Endothelial cell of umbilical vein (primary cell): ENCODE measurements around the gene GFOD1. TPM values are rescaled to one million over a fixed set of nuclear protein-coding genes. Genes with fewer than 3 reads are reported as not detected.

Experiments used
- BruUV-seq: library from RNA; stranded (reverse); fragments of 400-500 nt; replicated peaks from 2 replicates; lab custom pipeline; 2021; lab: Mats Ljungman, UMichigan
- CTCF ChIA-PET: fragments of 300-600, 350-600 bp; sonication (Branson Sonifier 250); formaldehyde crosslinking; loops from one replicate; lab custom pipeline; 2021; ENCODE audit warnings: antibody characterized with exemption, inconsistent platforms; lab: Charles Lee
- POLR2A ChIA-PET: fragments of 300-600, 350-600 bp; sonication (Branson Sonifier 250); formaldehyde crosslinking; loops from one replicate; lab custom pipeline; 2021; ENCODE audit warnings: antibody characterized with exemption, inconsistent platforms; lab: Charles Lee
- DNase-seq: peaks from one replicate; pipeline ENCODE4 v3.0.0-alpha.2; 2011; ENCODE audit warnings: low read depth, low spot score
- FAIRE-seq: peaks from 2 replicates; lab custom pipeline; 2011; peaks lifted over from hg19 to GRCh38; lab: Jason Lieb, UNC
- H2AFZ ChIP-seq: 2 replicates; pipeline ENCODE4 v1.6.0; 2012; ENCODE audit warnings: low read depth, low read length, control low read depth, inconsistent platforms
- H3K27ac ChIP-seq: 2 replicates; pipeline ENCODE4 v1.5.1; 2011; ENCODE audit warnings: low read depth, mild to moderate bottlenecking, control low read depth, low read length, moderate library complexity; ENCODE audit not compliant: insufficient read depth
- H3K27me3 ChIP-seq, 2 experiments: 2 replicates each; pipeline versions ENCODE4 v1.6.0 to v1.6.1; 2011; ENCODE audit warnings: low read length in 2 of 2, mixed read lengths in 1 of 2; ENCODE audit not compliant: control insufficient read depth in 2 of 2, insufficient read depth in 2 of 2
- H3K36me3 ChIP-seq, 2 experiments: 2 replicates in 1 of 2; 3 replicates in 1 of 2; pipeline ENCODE4 v1.5.1; 2011; ENCODE audit warnings: low read length in 2 of 2, mild to moderate bottlenecking in 1 of 2, moderate library complexity in 1 of 2; ENCODE audit not compliant: control insufficient read depth in 2 of 2, insufficient read depth in 2 of 2; ENCODE audit errors: extremely low read depth in 1 of 2
- H3K4me1 ChIP-seq: 3 replicates; pipeline ENCODE4 v1.5.1; 2011; ENCODE audit warnings: mild to moderate bottlenecking, low read length; ENCODE audit not compliant: control insufficient read depth, insufficient read depth; ENCODE audit errors: extremely low read depth
- H3K4me2 ChIP-seq: 2 replicates; pipeline ENCODE4 v1.6.1; 2011; ENCODE audit warnings: low read length, control low read depth, mixed read lengths; ENCODE audit not compliant: insufficient read depth
- H3K4me3 ChIP-seq, 3 experiments: fragments of 200-600 bp in 1 of 3; sonication (generic), shearing (Covaris generic) in 1 of 3; replicated peaks in 1 of 3; 2 replicates each; pipeline ENCODE4 v1.5.1; 2011 to 2016; ENCODE audit warnings: control low read depth in 3 of 3, low read length in 3 of 3, mild to moderate bottlenecking in 2 of 3, inconsistent platforms in 1 of 3, low read depth in 1 of 3, moderate library complexity in 1 of 3; ENCODE audit not compliant: insufficient read depth in 1 of 3
- H3K79me2 ChIP-seq: 2 replicates; pipeline ENCODE4 v1.6.0; 2012; ENCODE audit warnings: low read length, inconsistent platforms; ENCODE audit not compliant: control insufficient read depth, insufficient read depth
- H3K9ac ChIP-seq: replicated peaks from 2 replicates; pipeline ENCODE3; 2011; ENCODE audit warnings: low read length, control low read depth; ENCODE audit not compliant: insufficient read depth; ENCODE audit errors: extremely low read depth
- H3K9me1 ChIP-seq: replicated peaks from 3 replicates; pipeline ENCODE4 v1.6.0; 2011; ENCODE audit warnings: mild to moderate bottlenecking, low read length; ENCODE audit not compliant: control insufficient read depth, insufficient read depth; ENCODE audit errors: extremely low read depth
- H3K9me3 ChIP-seq: replicated peaks from 2 replicates; pipeline ENCODE4 v1.5.1; 2012; ENCODE audit warnings: low read length, inconsistent platforms; ENCODE audit not compliant: control insufficient read depth, insufficient read depth
- H4K20me1 ChIP-seq: replicated peaks from 2 replicates; pipeline ENCODE3; 2011; ENCODE audit warnings: mild to moderate bottlenecking, low read length; ENCODE audit not compliant: control insufficient read depth, insufficient read depth; ENCODE audit errors: extremely low read depth
- EZH2 ChIP-seq: IDR thresholded peaks from 2 replicates; pipeline ENCODE4 v1.6.1; 2012; ENCODE audit warnings: borderline replicate concordance, low read depth, mild to moderate bottlenecking, moderate library complexity, low read length, inconsistent platforms; ENCODE audit not compliant: severe bottlenecking
- FOS ChIP-seq: IDR thresholded peaks from 2 replicates; pipeline ENCODE4 v1.6.1; 2011; ENCODE audit warnings: mild to moderate bottlenecking, low read length, moderate library complexity, borderline replicate concordance; ENCODE audit not compliant: insufficient read depth
- MYC ChIP-seq: IDR thresholded peaks from one replicate; pipeline ENCODE4 v1.6.1; 2011; ENCODE audit warnings: mild to moderate bottlenecking, low read depth, low read length
- POLR2A ChIP-seq: IDR thresholded peaks from 2 replicates; pipeline ENCODE4 v1.6.1; 2012; ENCODE audit warnings: low read depth, mild to moderate bottlenecking, control low read depth, low read length
- POLR2AphosphoS5 ChIP-seq: IDR thresholded peaks from 2 replicates; pipeline ENCODE4 v1.6.1; 2012; ENCODE audit warnings: low read depth, mild to moderate bottlenecking, control low read depth, low read length, moderate library complexity; ENCODE audit not compliant: insufficient read depth
- dilution Hi-C: fragments of 300-500 bp; cut with MboI; formaldehyde crosslinking; loops from one replicate; pipeline ENCODE4 v1.15.0; 2019; ENCODE audit warnings: low sequenced_read_pairs; ENCODE audit not compliant: extremely low pct_ligation_motif_present
- intact Hi-C: fragments of 100-400 bp; cut with micrococcal nuclease; formaldehyde crosslinking; loops from one replicate; pipeline ENCODE4 v1.10.0; 2022
- polyA plus RNA-seq, 4 experiments: library from polyadenylated mRNA; depleted of rRNA in 3 of 4; stranded (reverse) in 3 of 4; unstranded in 1 of 4; fragments of >200 nt; gene quantifications; 2 replicates each; pipeline versions ENCODE4 v1.2.1 to v1.2.3, GENCODE V29; 2011 to 2012; ENCODE audit warnings: missing spikeins in 1 of 4
- total RNA-seq: library from RNA; stranded (reverse); gene quantifications from 2 replicates; pipeline ENCODE4 v1.2.3, GENCODE V29; 2021
- TF ChIP-seq, protein P1 (sequence below), 2 donors: IDR thresholded peaks; 1 replicate in 1 of 2; 2 replicates in 1 of 2; pipeline ENCODE4 v1.5.1; 2011; ENCODE audit warnings: low read length in 2 of 2, mild to moderate bottlenecking in 2 of 2, moderate library complexity in 2 of 2, control low read depth in 1 of 2, inconsistent platforms in 1 of 2, low read depth in 1 of 2; ENCODE audit not compliant: insufficient read depth in 1 of 2; ENCODE audit errors: extremely low read depth in 1 of 2
- TF ChIP-seq, protein P2 (sequence below): IDR thresholded peaks from 2 replicates; pipeline ENCODE4 v1.6.1; 2011; ENCODE audit not compliant: insufficient read depth, insufficient read length

GFOD1 gene
- total and polyA plus RNA-seq, 2 donors (not counting 3 experiments of a cell fraction or from before 2014, with no cell fraction given) = 12.1 to 24.1 TPM

DNA sequence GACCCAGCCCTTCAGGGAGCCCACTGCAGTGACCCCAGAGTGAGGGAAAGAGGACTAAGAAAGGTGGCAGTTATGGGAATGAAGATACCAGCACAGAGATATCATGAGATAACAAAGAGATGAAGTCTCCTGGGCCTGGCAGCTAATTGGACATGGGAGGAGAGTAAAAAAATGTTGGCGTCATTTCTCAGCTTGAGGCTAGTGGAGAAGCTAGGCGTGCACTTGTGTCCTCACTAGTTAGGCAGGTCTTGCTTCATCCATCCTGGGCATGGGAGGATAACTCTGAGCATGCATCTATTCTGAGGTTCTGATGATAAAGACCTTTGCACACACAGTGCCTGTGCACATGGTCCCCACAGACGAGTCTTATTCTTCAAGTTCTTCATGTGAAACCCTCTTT is 4.1 kb upstream of the GFOD1 start:
- H3K36me3 ChIP-seq = no peaks in the 10 kb centered on the region
- DNase-seq (no peak), FAIRE-seq (no peak)
- no peak overlapping the region for H3K4me2 ChIP-seq
- no peaks in the 10 kb centered on the region for H3K27me3 ChIP-seq
- dilution Hi-C loops (no loop called here), intact Hi-C loops (no loop called here)
- no peak overlapping the region for H3K4me3 ChIP-seq
- H3K79me2 ChIP-seq = no peaks in the 10 kb centered on the region
- CTCF ChIA-PET = interaction anchor here (1.6 kb wide), 1 partner anchor 47 kb away, joined by 6 read pairs; no protein-coding TSS in a partner anchor
- peaks cover 10% of the 10 kb centered on the region for H3K4me1 ChIP-seq
- no peak overlapping the region for H3K9ac ChIP-seq
- TF ChIP-seq, protein P1, sequence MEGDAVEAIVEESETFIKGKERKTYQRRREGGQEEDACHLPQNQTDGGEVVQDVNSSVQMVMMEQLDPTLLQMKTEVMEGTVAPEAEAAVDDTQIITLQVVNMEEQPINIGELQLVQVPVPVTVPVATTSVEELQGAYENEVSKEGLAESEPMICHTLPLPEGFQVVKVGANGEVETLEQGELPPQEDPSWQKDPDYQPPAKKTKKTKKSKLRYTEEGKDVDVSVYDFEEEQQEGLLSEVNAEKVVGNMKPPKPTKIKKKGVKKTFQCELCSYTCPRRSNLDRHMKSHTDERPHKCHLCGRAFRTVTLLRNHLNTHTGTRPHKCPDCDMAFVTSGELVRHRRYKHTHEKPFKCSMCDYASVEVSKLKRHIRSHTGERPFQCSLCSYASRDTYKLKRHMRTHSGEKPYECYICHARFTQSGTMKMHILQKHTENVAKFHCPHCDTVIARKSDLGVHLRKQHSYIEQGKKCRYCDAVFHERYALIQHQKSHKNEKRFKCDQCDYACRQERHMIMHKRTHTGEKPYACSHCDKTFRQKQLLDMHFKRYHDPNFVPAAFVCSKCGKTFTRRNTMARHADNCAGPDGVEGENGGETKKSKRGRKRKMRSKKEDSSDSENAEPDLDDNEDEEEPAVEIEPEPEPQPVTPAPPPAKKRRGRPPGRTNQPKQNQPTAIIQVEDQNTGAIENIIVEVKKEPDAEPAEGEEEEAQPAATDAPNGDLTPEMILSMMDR (IDR thresholded peaks at IDR 0.05; ENCODE audit: extremely low read depth in 1 of 2, insufficient read depth in 1 of 2, low read depth in 1 of 2, low read length in 2 of 2) = no peak
- TF ChIP-seq FOS (no peak), MYC (no peak), EZH2 (no peak), POLR2AphosphoS5 (no peak), POLR2A (no peak)
- TF ChIP-seq, protein P2, sequence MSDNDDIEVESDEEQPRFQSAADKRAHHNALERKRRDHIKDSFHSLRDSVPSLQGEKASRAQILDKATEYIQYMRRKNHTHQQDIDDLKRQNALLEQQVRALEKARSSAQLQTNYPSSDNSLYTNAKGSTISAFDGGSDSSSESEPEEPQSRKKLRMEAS = no peak
- no peak overlapping the region for H2AFZ ChIP-seq
- no peaks in the 10 kb centered on the region for H3K9me1 ChIP-seq
- POLR2A ChIA-PET = no interaction called here
- no peaks in the 10 kb centered on the region for H4K20me1 ChIP-seq
- no peak overlapping the region for H3K27ac ChIP-seq
- no TSS peak for BruUV-seq
- no peaks in the 10 kb centered on the region for H3K9me3 ChIP-seq
